Measurements from ENCODE around the gene DERL2. TPM values are rescaled to one million over a fixed set of nuclear protein-coding genes. Genes with fewer than 3 reads are reported as not detected.

The DERL2 gene
- total and polyA plus RNA-seq, 9 donors, result 39.3 to 52.0 (median 44.8) TPM

GRCh38 chr17:5526821-5527598 is 41.0 kb upstream of the DERL2 start:
- DNase-seq, result peak; percentile 94
- WGBS (ENCODE audit: insufficient coverage), result 41% methylated on average over 12 of the region's 14 CpGs
- H3K4me1 ChIP-seq (ENCODE audit: control insufficient read depth, insufficient read depth, low read length), result peaks cover 27% of the 10 kb centered on the region
- no peaks in the 10 kb centered on the region for H3K27me3 ChIP-seq (ENCODE audit: control insufficient read depth, insufficient read depth, low read length)
- no peaks in the 10 kb centered on the region for H3K9me3 ChIP-seq (replicated peaks; ENCODE audit: control insufficient read depth, low read depth, low read length)
- no peak overlapping the region for H3K4me3 ChIP-seq (ENCODE audit: low read length)
- peak overlapping the region; percentile 81 for H3K27ac ChIP-seq (ENCODE audit: low read length)
- no peaks in the 10 kb centered on the region for H3K36me3 ChIP-seq (ENCODE audit: control insufficient read depth, insufficient read depth, low read length)

- WGBS (ENCODE audit: insufficient coverage), result 88% methylated on average over 4 of the region's 5 CpGs
- no peak overlapping the region for H3K4me3 ChIP-seq (ENCODE audit: low read length)
- DNase-seq, result no peak
- no peaks in the 10 kb centered on the region for H3K9me3 ChIP-seq (replicated peaks; ENCODE audit: control insufficient read depth, low read depth, low read length)
- H3K4me1 ChIP-seq (ENCODE audit: control insufficient read depth, insufficient read depth, low read length), result peaks cover 26% of the 10 kb centered on the region
- no peaks in the 10 kb centered on the region for H3K27me3 ChIP-seq (ENCODE audit: control insufficient read depth, insufficient read depth, low read length)
- no peaks in the 10 kb centered on the region for H3K36me3 ChIP-seq (ENCODE audit: control insufficient read depth, insufficient read depth, low read length)
- no peak overlapping the region for H3K27ac ChIP-seq (ENCODE audit: low read length)
Measured at GRCh38 chr17:5523249-5523648, 37.3 kb upstream of the DERL2 start.

DNA sequence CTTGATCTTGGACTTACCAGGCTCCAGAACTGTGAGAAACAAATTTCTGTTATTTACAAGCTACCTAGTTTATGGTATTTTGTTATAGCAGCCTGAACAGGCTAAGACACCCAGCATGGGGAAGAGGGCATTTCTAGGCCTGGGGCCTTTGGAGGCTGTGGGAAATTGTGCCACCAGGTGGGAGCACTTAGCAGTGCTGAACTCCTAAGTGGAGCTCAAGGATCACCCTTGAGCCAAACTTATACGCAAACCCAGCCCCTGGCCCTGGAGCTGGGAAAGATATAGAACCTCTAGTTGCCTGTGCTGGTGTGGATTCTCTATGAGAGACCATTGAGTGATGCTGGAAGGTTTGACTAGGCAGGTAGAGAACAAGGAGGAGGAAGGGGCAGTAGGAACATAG is 36.5 kb upstream of the DERL2 start:
- H3K9me3 ChIP-seq (replicated peaks; ENCODE audit: control insufficient read depth, low read depth, low read length), result no peaks in the 10 kb centered on the region
- no peaks in the 10 kb centered on the region for H3K36me3 ChIP-seq (ENCODE audit: control insufficient read depth, insufficient read depth, low read length)
- DNase-seq, result no peak
- WGBS (ENCODE audit: insufficient coverage), result 100% methylated on average over 1 of the region's 1 CpG
- no peaks in the 10 kb centered on the region for H3K27me3 ChIP-seq (ENCODE audit: control insufficient read depth, insufficient read depth, low read length)
- H3K4me3 ChIP-seq (ENCODE audit: low read length), result no peak overlapping the region
- peaks cover 21% of the 10 kb centered on the region for H3K4me1 ChIP-seq (ENCODE audit: control insufficient read depth, insufficient read depth, low read length)
- H3K27ac ChIP-seq (ENCODE audit: low read length), result no peak overlapping the region

DNA sequence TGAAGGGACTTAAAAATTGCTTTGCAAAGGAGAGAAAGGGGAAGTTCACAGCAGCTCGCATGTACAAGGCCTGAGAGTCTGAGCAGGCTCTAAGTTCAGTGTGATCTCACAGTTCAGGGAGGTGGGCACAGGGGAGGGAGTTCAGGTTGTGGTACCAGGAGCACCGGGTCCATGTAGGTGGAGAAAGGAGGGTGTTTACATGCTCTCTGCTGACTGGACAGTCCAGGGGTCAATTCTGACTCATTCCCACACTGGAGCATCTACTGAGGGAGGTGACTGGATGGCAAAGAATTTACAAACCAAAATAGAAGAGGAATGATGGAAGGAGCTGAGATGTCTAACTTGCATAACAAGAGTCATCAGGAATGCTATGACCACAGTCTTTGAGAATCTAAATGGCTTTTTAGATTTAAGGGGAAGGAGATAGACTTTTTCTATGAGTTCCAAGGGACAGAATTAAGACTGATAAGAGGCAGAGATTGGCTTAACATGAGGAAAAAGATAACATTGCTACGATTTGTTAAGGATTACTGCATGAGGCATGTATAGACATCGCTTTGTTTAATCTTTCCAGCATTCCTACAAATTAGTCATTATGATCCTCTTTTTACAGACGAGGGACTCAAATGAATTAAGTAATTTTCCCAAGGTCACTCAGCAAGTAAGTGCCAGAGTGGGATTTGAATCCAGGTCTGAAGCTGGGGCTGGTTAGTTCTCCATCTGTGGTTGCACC is 30.2 kb upstream of the DERL2 start:
- H3K9me3 ChIP-seq (replicated peaks; ENCODE audit: control insufficient read depth, low read depth, low read length), result no peaks in the 10 kb centered on the region
- peaks cover 8% of the 10 kb centered on the region for H3K4me1 ChIP-seq (ENCODE audit: control insufficient read depth, insufficient read depth, low read length)
- 70% methylated on average over 1 of the region's 5 CpGs for WGBS (ENCODE audit: insufficient coverage)
- DNase-seq, result no peak
- no peaks in the 10 kb centered on the region for H3K27me3 ChIP-seq (ENCODE audit: control insufficient read depth, insufficient read depth, low read length)
- H3K4me3 ChIP-seq (ENCODE audit: low read length), result no peak overlapping the region
- H3K27ac ChIP-seq (ENCODE audit: low read length), result no peak overlapping the region
- H3K36me3 ChIP-seq (ENCODE audit: control insufficient read depth, insufficient read depth, low read length), result no peaks in the 10 kb centered on the region

DNA sequence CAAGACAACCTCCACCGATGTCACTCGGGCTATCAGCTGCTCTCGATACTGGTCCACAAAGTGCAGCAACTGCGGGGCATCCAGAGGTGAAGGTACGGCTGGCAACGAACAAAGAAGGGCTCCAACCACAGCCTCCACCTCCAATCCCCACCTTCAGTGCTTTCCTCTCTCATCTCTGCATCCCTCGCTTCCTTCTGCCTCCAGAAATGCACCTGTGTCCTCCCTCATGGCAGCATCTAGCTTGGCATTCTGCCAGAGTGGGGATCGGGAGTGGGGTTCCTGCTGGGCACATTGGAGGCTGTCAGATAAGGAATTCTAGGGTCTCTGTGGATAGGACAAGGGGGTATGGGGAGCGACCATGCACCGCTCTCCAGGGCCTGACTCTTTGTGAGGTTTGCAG is 29.0 kb upstream of the DERL2 start:
- no peak overlapping the region for H3K4me3 ChIP-seq (ENCODE audit: low read length)
- H3K36me3 ChIP-seq (ENCODE audit: control insufficient read depth, insufficient read depth, low read length), result no peaks in the 10 kb centered on the region
- DNase-seq, result no peak
- H3K9me3 ChIP-seq (replicated peaks; ENCODE audit: control insufficient read depth, low read depth, low read length), result no peaks in the 10 kb centered on the region
- peaks cover 8% of the 10 kb centered on the region for H3K4me1 ChIP-seq (ENCODE audit: control insufficient read depth, insufficient read depth, low read length)
- no peak overlapping the region for H3K27ac ChIP-seq (ENCODE audit: low read length)
- 90% methylated on average over 6 of the region's 10 CpGs for WGBS (ENCODE audit: insufficient coverage)
- no peaks in the 10 kb centered on the region for H3K27me3 ChIP-seq (ENCODE audit: control insufficient read depth, insufficient read depth, low read length)

DNA sequence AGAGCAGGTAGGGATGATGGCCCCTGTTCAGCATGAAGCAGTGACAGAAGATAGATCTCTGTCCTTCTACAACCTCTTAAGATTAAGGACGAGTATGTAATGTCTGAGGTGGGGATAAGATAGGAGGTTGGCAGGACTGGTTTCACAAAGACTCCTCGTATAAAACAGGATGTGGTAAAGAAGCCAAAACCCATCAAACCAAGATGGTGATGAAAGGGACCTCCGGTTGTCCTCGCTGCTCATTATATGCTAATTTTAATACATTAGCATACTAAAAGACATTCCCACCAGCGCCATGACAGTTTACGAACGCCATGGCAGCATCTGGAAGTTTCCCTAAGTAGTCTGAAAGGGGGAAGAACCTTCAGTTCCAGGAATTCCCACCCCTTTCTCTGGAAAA is 27.6 kb upstream of the DERL2 start:
- DNase-seq, result no peak
- Histone ChIP-seq H3K4me1 (ENCODE audit: control insufficient read depth, insufficient read depth, low read length) (peaks cover 8% of the 10 kb centered on the region), H3K9me3 (replicated peaks; ENCODE audit: control insufficient read depth, low read depth, low read length) (no peaks in the 10 kb centered on the region), H3K36me3 (ENCODE audit: control insufficient read depth, insufficient read depth, low read length) (no peaks in the 10 kb centered on the region), H3K4me3 (ENCODE audit: low read length) (no peak overlapping the region), H3K27ac (ENCODE audit: low read length) (no peak overlapping the region), H3K27me3 (ENCODE audit: control insufficient read depth, insufficient read depth, low read length) (no peaks in the 10 kb centered on the region)
- no CpG with 5 or more reads among the region's 7 CpGs for WGBS (ENCODE audit: insufficient coverage)

- WGBS (ENCODE audit: insufficient coverage), result 39% methylated on average over 4 of the region's 17 CpGs
- Histone ChIP-seq H3K4me3 (ENCODE audit: low read length) (no peak overlapping the region), H3K4me1 (ENCODE audit: control insufficient read depth, insufficient read depth, low read length) (peaks cover 4% of the 10 kb centered on the region), H3K36me3 (ENCODE audit: control insufficient read depth, insufficient read depth, low read length) (no peaks in the 10 kb centered on the region), H3K9me3 (replicated peaks; ENCODE audit: control insufficient read depth, low read depth, low read length) (no peaks in the 10 kb centered on the region), H3K27me3 (ENCODE audit: control insufficient read depth, insufficient read depth, low read length) (no peaks in the 10 kb centered on the region), H3K27ac (ENCODE audit: low read length) (no peak overlapping the region)
- peak; percentile 37 for DNase-seq
Measured at GRCh38 chr17:5511401-5512225, 25.6 kb upstream of the DERL2 start.

GRCh38 chr17:5510771-5511170 is 24.8 kb upstream of the DERL2 start:
- WGBS (ENCODE audit: insufficient coverage), result 87% methylated on average over 5 of the region's 8 CpGs
- DNase-seq, result no peak
- Histone ChIP-seq H3K27me3 (ENCODE audit: control insufficient read depth, insufficient read depth, low read length) (no peaks in the 10 kb centered on the region), H3K4me3 (ENCODE audit: low read length) (no peak overlapping the region), H3K9me3 (replicated peaks; ENCODE audit: control insufficient read depth, low read depth, low read length) (no peaks in the 10 kb centered on the region), H3K36me3 (ENCODE audit: control insufficient read depth, insufficient read depth, low read length) (no peaks in the 10 kb centered on the region), H3K27ac (ENCODE audit: low read length) (no peak overlapping the region), H3K4me1 (ENCODE audit: control insufficient read depth, insufficient read depth, low read length) (peaks cover 4% of the 10 kb centered on the region)

DNA sequence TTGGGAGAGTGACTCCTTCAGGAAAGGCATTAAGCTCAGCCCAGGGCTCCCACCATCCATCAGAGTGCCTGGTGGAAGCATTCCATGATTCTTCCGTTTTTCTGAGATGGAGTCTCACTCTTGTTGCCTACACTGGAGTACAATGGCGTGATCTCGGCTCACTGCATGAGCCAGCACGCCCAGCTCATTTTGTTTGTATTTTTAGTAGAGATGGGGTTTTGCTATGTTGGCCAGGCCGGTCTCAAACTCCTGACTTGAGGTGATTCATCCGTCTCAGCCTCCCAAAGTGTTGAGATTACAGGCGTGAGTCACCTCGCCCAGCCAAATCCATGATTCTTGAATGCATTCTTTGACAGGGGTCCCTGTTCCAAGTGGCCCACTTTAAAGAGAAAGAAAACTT is 23.5 kb upstream of the DERL2 start:
- Histone ChIP-seq H3K4me1 (ENCODE audit: control insufficient read depth, insufficient read depth, low read length) (peaks cover 8% of the 10 kb centered on the region), H3K4me3 (ENCODE audit: low read length) (no peak overlapping the region), H3K27me3 (ENCODE audit: control insufficient read depth, insufficient read depth, low read length) (no peaks in the 10 kb centered on the region), H3K9me3 (replicated peaks; ENCODE audit: control insufficient read depth, low read depth, low read length) (no peaks in the 10 kb centered on the region), H3K27ac (ENCODE audit: low read length) (no peak overlapping the region), H3K36me3 (ENCODE audit: control insufficient read depth, insufficient read depth, low read length) (no peaks in the 10 kb centered on the region)
- DNase-seq, result no peak
- 100% methylated on average over 1 of the region's 8 CpGs for WGBS (ENCODE audit: insufficient coverage)

GRCh38 chr17:5508810-5509209 is 22.8 kb upstream of the DERL2 start:
- 23% methylated on average over 4 of the region's 4 CpGs for WGBS (ENCODE audit: insufficient coverage)
- no peak overlapping the region for H3K27ac ChIP-seq (ENCODE audit: low read length)

More at GRCh38 chr17:5508810-5509209, 22.8 kb upstream of the DERL2 start:
- Histone ChIP-seq H3K4me1 (ENCODE audit: control insufficient read depth, insufficient read depth, low read length) (peaks cover 8% of the 10 kb centered on the region), H3K4me3 (ENCODE audit: low read length) (no peak overlapping the region), H3K9me3 (replicated peaks; ENCODE audit: control insufficient read depth, low read depth, low read length) (no peaks in the 10 kb centered on the region), H3K27me3 (ENCODE audit: control insufficient read depth, insufficient read depth, low read length) (no peaks in the 10 kb centered on the region), H3K36me3 (ENCODE audit: control insufficient read depth, insufficient read depth, low read length) (no peaks in the 10 kb centered on the region)
- DNase-seq, result no peak
